OCI-LY7 (cell line): ENCODE measurements around the gene COL6A5. TPM values are rescaled to one million over a fixed set of nuclear protein-coding genes. Genes with fewer than 3 reads are reported as not detected.

Source experiments
- BruUV-seq: library from RNA; stranded (reverse); fragments of 400-500 nt; replicated peaks from 2 replicates; lab custom pipeline; 2021; lab: Mats Ljungman, UMichigan
- CTCF ChIA-PET: fragments of 300-600 bp; sonication (Branson Sonifier 250); formaldehyde crosslinking; loops from one replicate; lab custom pipeline; 2022; ENCODE audit warnings: antibody characterized with exemption; ENCODE audit not compliant: unreplicated experiment; lab: Charles Lee
- POLR2A ChIA-PET: fragments of 300-600 bp; sonication (Branson Sonifier 250); formaldehyde crosslinking; loops from one replicate; lab custom pipeline; 2022; ENCODE audit warnings: antibody characterized with exemption; lab: Charles Lee
- DNase-seq: peaks from one replicate; pipeline ENCODE4 v3.0.0-alpha.2; 2015; ENCODE audit warnings: low spot score
- H2AFZ ChIP-seq: fragments of 200-600 bp; sonication (generic), shearing (Covaris generic); 2 replicates; pipeline ENCODE4 v1.6.1; 2014; ENCODE audit warnings: mild to moderate bottlenecking, antibody characterized with exemption, low read length, moderate library complexity
- H3K27ac ChIP-seq: fragments of 200-600 bp; sonication (generic); 2 replicates; pipeline ENCODE4 v1.5.1; 2014; ENCODE audit warnings: mixed run types, low read depth, mild to moderate bottlenecking, moderate library complexity, low read length, inconsistent platforms; ENCODE audit not compliant: poor library complexity, severe bottlenecking
- H3K36me3 ChIP-seq: fragments of 200-600 bp; sonication (generic); 2 replicates; pipeline ENCODE4 v1.6.1; 2014; ENCODE audit warnings: mild to moderate bottlenecking, antibody characterized with exemption, low read length, moderate library complexity, mixed read lengths; ENCODE audit not compliant: insufficient read depth
- H3K4me1 ChIP-seq: fragments of 200-600 bp; sonication (generic); 2 replicates; pipeline ENCODE4 v1.5.1; 2014; ENCODE audit warnings: mild to moderate bottlenecking, low read length; ENCODE audit not compliant: insufficient read depth, poor library complexity, severe bottlenecking
- H3K4me2 ChIP-seq: fragments of 200-600 bp; sonication (generic); 2 replicates; pipeline ENCODE4 v1.6.1; 2014; ENCODE audit warnings: mild to moderate bottlenecking, low read length
- H3K4me3 ChIP-seq: fragments of 200-600 bp; sonication (generic); 2 replicates; pipeline ENCODE4 v1.5.1; 2014; ENCODE audit warnings: mild to moderate bottlenecking, low read depth, low read length; ENCODE audit not compliant: poor library complexity, severe bottlenecking
- H3K79me2 ChIP-seq: fragments of 200-600 bp; sonication (generic); 2 replicates; pipeline ENCODE4 v1.6.1; 2016; ENCODE audit warnings: low read depth, mild to moderate bottlenecking, low read length, moderate library complexity, mixed read lengths; ENCODE audit not compliant: insufficient read depth
- H3K9me2 ChIP-seq: fragments of 200-600 bp; sonication (generic); 2 replicates; pipeline ENCODE4 v1.6.1; 2016; ENCODE audit warnings: mild to moderate bottlenecking, low read length, mixed read lengths; ENCODE audit not compliant: insufficient read depth
- H3K9me3 ChIP-seq: fragments of 200-600 bp; sonication (generic); 2 replicates; pipeline ENCODE4 v1.6.1; 2014; ENCODE audit warnings: mild to moderate bottlenecking, mixed run types, low read length, mixed read lengths
- H4K20me1 ChIP-seq: fragments of 200-600 bp; sonication (generic); 2 replicates; pipeline ENCODE4 v1.6.1; 2014; ENCODE audit warnings: mild to moderate bottlenecking, antibody characterized with exemption, low read length, moderate library complexity, mixed read lengths; ENCODE audit not compliant: insufficient read depth
- EZH2phosphoT487 ChIP-seq: fragments of 200-600 bp; sonication (generic); IDR thresholded peaks from 2 replicates; pipeline ENCODE4 v1.6.1; 2018; ENCODE audit warnings: low read depth, borderline replicate concordance, mild to moderate bottlenecking, mixed run types, antibody characterized with exemption, low read length, moderate library complexity, mixed read lengths
- intact Hi-C: fragments of 100-400 bp; cut with micrococcal nuclease; formaldehyde crosslinking; loops from one replicate; pipeline ENCODE4 v1.10.0; 2022; ENCODE audit not compliant: unreplicated experiment
- total RNA-seq, 2 experiments: library from RNA; depleted of rRNA in 1 of 2; stranded (reverse); fragments of >200 nt in 1 of 2; shearing (Covaris generic) in 1 of 2; gene quantifications; 2 replicates each; pipeline ENCODE4 v1.2.3, GENCODE V29; 2014 to 2022
- TF ChIP-seq, protein P1 (sequence below): fragments of 200-600 bp; sonication (generic); conservative IDR thresholded peaks from 2 replicates; pipeline ENCODE4 v1.5.1; 2014; ENCODE audit warnings: mild to moderate bottlenecking, antibody characterized with exemption, low read length, moderate library complexity, mixed read lengths

COL6A5 gene
- total RNA-seq, 2 experiments from 2014 or later, result not detected

DNA sequence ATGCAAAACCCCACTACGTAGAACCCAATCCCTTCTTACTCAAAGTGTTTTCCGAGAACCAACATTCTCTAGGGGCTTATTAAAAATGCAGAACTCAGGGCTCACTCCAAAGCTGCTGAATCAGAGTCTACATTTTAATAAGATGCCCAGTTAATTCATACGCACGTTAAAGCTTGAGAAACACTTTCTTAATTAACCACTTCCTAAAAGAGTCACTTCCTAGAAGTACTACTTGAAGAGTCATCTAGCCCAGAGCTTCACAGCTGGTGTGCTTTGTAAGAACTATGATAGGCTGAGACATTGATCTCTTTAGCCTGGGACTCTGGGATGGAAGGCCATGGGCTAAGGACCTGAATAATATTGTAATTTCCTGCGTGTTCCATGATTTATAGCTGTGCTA lies 9.0 kb downstream of the COL6A5 start:
- intact Hi-C loops, result no loop called here
- H3K4me1 ChIP-seq, result no peaks in the 10 kb centered on the region
- POLR2A ChIA-PET, result interaction anchor here (1.3 kb wide), 1 partner anchor 10 kb away, joined by 3 read pairs; no protein-coding TSS in a partner anchor
- CTCF ChIA-PET, result no interaction called here
- no peaks in the 10 kb centered on the region for H3K36me3 ChIP-seq
- H3K4me2 ChIP-seq, result no peak overlapping the region
- H3K9me2 ChIP-seq, result no peaks in the 10 kb centered on the region
- no peak overlapping the region for H3K4me3 ChIP-seq
- H2AFZ ChIP-seq, result no peak overlapping the region
- no peak for TF ChIP-seq EZH2phosphoT487
- TF ChIP-seq, protein P1, sequence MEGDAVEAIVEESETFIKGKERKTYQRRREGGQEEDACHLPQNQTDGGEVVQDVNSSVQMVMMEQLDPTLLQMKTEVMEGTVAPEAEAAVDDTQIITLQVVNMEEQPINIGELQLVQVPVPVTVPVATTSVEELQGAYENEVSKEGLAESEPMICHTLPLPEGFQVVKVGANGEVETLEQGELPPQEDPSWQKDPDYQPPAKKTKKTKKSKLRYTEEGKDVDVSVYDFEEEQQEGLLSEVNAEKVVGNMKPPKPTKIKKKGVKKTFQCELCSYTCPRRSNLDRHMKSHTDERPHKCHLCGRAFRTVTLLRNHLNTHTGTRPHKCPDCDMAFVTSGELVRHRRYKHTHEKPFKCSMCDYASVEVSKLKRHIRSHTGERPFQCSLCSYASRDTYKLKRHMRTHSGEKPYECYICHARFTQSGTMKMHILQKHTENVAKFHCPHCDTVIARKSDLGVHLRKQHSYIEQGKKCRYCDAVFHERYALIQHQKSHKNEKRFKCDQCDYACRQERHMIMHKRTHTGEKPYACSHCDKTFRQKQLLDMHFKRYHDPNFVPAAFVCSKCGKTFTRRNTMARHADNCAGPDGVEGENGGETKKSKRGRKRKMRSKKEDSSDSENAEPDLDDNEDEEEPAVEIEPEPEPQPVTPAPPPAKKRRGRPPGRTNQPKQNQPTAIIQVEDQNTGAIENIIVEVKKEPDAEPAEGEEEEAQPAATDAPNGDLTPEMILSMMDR, result no peak
- no peaks in the 10 kb centered on the region for H4K20me1 ChIP-seq
- no TSS peak for BruUV-seq
- no peak for DNase-seq
- no peaks in the 10 kb centered on the region for H3K79me2 ChIP-seq
- H3K9me3 ChIP-seq, result no peaks in the 10 kb centered on the region
- no peak overlapping the region for H3K27ac ChIP-seq

DNA sequence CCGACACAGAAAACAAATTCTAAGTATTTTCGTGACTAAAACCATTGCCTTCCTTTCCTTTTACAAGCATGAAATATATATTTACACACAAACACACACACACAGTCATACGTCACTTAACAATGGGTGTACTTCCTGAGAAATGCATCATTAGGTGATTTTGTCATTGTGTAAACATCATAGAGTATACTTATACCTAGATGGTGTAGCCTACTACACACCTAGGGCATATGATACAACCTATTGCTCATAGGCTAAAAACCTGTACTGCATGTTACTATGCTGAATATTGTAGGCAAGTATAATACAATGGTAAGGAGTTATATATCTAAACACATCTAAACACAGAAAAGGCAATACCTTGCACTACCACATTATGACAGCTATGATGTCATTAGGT lies 28.6 kb downstream of the COL6A5 start:
- TF ChIP-seq EZH2phosphoT487, result no peak
- TF ChIP-seq, protein P1, result no peak
- no peaks in the 10 kb centered on the region for H3K79me2 ChIP-seq
- H4K20me1 ChIP-seq, result no peaks in the 10 kb centered on the region
- H3K27ac ChIP-seq, result no peak overlapping the region
- BruUV-seq, result no TSS peak
- no peak overlapping the region for H3K4me3 ChIP-seq
- no peaks in the 10 kb centered on the region for H3K9me2 ChIP-seq
- no peak for DNase-seq
- no peak overlapping the region for H2AFZ ChIP-seq
- no peaks in the 10 kb centered on the region for H3K4me1 ChIP-seq
- intact Hi-C loops, result no loop called here
- CTCF ChIA-PET, result no interaction called here
- POLR2A ChIA-PET, result no interaction called here
- no peak overlapping the region for H3K4me2 ChIP-seq
- H3K36me3 ChIP-seq, result no peaks in the 10 kb centered on the region
- H3K9me3 ChIP-seq, result no peaks in the 10 kb centered on the region

DNA sequence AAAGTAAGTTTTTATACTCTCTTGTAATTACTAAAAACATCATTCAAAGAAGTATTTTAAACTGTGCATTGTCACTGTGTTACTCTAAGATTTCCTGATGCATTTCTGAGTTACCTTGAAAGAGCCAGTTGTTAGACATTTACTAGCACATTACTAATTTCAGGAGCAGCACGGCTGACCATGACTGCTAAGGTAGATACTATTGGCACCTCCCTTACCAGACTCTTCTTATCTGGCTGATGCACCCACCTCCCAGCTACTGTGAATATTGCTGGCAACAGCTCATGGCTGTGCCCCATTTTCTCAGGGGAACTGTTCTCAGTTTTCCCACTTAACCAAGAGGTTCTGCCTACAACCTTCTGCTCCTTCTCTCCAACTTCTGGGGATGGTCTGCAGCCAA lies 29.4 kb downstream of the COL6A5 start:
- intact Hi-C loops, result no loop called here
- BruUV-seq, result no TSS peak
- CTCF ChIA-PET, result no interaction called here

More for the DNA sequence above, 29.4 kb downstream of the COL6A5 start:
- POLR2A ChIA-PET, result interaction anchor here (0.5 kb wide), 1 partner anchor 1099 kb away, joined by 9 read pairs; no protein-coding TSS in a partner anchor
- no peaks in the 10 kb centered on the region for H4K20me1 ChIP-seq
- no peak overlapping the region for H3K4me2 ChIP-seq
- no peaks in the 10 kb centered on the region for H3K9me2 ChIP-seq
- TF ChIP-seq, protein P1, result no peak
- TF ChIP-seq EZH2phosphoT487, result no peak
- no peak overlapping the region for H2AFZ ChIP-seq
- H3K36me3 ChIP-seq, result no peaks in the 10 kb centered on the region
- H3K4me3 ChIP-seq, result no peak overlapping the region
- H3K79me2 ChIP-seq, result no peaks in the 10 kb centered on the region
- no peak overlapping the region for H3K27ac ChIP-seq
- DNase-seq, result no peak
- no peaks in the 10 kb centered on the region for H3K4me1 ChIP-seq
- H3K9me3 ChIP-seq, result no peaks in the 10 kb centered on the region
